Stimulated activated CD4-positive, alpha-beta T cell treated with anti-CD3 and anti-CD28 coated beads, Interleukin-1b, Interleukin-23, amount 100 ng/mL, for 24 hours (primary cell): ENCODE results near the gene MED9.
A peak's percentile ranks its signal among the peaks of the same experiment; 100 is the strongest.

ENCODE experiments used
- DNase-seq, 4 experiments: peaks; one replicate each; pipeline ENCODE4 v3.0.0-alpha.2; 2020; ENCODE audit warnings: low read depth in 4 of 4, low spot score in 1 of 4

MED9 gene

DNA sequence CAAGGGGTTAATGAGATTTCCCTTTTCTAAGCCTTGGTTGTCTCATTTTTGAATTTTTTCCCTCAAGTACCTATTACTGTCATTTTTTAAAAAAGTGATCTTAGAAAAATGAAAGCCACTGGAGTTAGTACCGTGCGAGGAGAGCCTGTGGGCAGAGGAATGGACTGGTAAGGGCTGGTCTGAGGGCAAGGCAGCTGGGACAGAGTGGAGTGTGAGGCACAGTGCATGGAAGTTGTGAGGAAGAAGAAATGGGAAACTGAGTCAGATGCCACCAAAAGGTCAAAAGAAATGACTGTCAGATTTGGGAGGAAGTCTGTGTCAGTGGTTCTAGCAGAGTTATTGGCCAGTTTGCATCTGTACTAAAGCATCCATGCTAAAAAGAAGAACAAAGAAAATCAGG, 11.2 kb downstream of the MED9 start:
- no peak for DNase-seq

DNA sequence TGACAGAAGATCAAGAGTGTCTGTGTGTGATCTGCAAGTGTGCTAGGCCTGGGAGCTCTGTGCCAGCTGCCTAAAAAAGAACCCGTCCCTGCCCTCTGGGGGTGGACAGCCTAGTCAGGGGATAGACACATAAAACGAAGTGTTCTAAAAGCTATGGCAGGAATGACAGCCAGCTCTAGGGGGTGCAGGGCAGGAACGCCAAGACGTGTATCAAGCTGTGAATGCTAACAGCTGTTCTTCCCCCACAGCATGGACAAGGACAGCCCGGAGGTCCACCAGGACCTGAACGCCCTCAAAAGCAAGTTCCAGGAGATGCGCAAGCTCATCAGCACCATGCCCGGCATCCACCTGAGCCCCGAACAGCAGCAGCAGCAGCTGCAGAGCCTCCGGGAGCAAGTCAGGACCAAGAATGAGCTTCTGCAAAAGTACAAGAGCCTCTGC, 14.3 kb downstream of the MED9 start:
- DNase-seq = no peak

- no peak for DNase-seq
Observed at GRCh38 chr17:17491546-17491988, 14.8 kb downstream of the MED9 start.

- DNase-seq = no peak
Observed at GRCh38 chr17:17492085-17492484, 15.3 kb downstream of the MED9 start.

DNA sequence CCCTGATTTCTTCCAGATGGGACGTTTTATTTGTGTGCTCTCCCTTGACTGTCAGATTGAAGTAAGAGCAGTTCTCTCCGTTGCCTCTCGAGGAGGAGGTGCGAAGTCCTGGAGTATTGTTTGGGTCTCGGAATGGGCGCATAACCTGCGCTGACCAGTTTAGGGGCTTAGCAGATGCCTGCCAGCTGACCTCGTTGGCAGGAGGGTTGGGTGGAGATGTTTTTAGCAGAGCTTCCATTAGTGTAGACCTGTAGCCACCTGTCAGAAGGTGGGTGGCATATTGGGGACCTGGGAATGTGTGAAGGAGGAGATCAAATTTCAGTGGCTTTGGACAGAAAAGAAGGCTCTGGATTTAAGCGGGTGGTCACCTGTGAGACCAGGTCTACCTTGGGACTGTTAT, 15.8 kb downstream of the MED9 start:
- no peak for DNase-seq

DNA sequence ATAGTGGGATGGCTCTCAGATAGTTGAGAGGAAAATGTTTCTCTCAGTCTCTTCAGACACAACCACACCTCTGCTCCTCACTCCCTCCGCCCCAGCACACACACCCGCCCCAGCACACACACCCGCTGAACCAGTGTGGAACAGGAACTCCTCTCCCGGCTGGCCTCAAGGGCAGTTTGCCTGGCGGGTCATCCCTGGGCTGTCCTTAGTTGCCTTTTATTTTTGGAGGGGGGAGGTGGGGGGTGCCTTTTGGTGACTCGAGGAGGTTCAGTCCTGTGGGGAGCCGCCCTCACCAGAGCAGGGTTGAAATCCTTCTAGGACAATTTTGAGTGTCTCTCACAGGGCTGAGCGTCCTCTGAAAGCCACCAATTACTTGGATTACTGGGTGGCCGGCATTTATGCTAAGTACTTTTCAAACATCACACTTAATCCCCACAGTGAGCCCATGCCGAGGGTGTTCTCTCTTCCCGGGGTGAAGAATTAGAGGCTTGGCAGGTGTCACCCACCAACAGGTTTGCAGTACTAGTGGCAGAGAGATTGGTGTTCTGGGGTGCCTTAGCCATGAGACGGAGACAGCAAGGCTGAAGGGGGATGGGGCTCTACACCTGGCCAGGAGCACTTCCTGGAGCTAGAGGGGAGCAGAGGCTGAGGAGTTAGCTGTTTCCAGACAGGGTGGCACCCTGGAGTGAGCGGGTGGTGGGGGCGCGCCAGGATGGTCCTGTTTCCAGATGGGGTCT, 16.6 kb downstream of the MED9 start:
- DNase-seq = no peak

GRCh38 chr17:17493986-17494466, 17.2 kb downstream of the MED9 start:
- DNase-seq = no peak

GRCh38 chr17:17494499-17494869, 17.7 kb downstream of the MED9 start:
- no peak for DNase-seq

DNA sequence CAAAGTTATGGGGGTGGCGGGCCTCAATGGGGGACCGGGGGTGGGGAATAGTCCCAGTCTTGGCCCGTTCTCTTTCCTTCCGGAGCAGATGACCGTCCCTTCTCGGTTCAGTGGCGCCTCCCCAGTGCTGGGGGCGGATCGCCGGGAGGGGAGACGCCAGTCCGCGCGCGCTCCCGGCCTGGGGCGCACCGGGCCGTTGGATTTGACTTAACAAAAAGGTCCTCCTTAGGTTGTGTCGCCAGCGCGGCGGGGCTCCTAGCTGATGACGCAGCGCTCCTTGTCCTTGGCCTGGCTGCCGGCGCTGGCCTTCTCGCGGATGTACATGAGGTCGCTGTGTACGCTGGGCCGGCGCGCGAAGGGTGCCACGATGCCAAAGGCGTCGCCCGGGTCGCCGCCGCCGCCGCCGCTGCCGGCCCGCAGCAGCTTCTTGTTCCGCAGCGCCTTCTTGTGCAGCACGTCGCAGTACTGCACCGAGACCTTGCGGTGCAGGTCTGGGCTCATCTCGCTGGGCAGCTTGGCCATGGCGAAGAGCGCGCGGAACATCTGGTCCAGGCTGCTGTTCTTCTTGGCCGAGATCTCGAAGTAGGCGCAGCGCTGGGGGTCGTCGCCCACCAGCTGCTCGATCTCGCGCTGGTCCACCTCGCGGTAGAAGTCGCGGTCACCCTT, 18.2 kb downstream of the MED9 start:
- no peak for DNase-seq

- DNase-seq = no peak
Observed at GRCh38 chr17:17495536-17496188, 18.9 kb downstream of the MED9 start.

- DNase-seq = peak; percentile 57 to 79 (median 62)
Observed at GRCh38 chr17:17496189-17497064, 19.6 kb downstream of the MED9 start, which contains the start of gene RASD1. TSS of gene RASD1 (minus strand) at chr17:17496395. CDS start at chr17:17496181, 214 bp downstream.

DNA sequence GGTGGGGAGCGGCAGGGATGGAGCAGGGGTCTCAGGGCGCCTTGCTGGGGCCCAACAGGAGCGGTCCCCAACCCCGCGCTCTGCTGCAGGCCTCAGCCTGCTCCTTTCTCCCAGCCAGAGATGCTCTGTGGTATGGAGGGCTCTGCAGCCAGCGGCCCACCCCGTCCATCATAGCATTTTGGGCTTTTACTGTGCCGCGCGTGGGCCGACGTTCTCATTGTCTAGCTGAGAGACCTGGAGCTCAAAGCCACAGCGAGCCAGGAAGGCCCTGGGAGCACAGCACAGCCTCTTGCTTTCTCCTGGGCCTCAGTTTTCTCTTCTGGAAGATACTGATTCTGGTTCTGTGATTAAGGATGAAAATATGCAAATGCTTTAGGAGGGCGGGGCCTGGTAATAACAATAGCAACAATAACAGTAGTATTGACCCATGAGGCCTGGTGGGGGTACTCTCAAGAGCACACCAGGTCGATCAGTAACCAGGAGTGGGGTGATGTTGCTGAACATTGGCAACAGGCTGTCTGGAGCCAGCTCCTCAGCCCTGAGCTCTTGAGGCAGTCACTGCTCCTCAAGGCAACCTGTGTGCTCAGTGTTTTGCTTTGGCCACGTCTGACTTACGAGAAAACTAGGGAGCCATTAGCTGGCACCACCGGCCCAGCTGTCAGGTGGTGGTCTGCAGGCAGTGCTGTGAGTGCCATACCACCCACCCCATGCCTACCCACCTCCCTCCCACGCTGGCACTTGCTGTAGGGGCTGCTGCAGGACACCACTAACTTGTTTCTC, 20.5 kb downstream of the MED9 start:
- no peak for DNase-seq

- DNase-seq = no peak
Observed at GRCh38 chr17:17497845-17498520, 21.2 kb downstream of the MED9 start.

DNA sequence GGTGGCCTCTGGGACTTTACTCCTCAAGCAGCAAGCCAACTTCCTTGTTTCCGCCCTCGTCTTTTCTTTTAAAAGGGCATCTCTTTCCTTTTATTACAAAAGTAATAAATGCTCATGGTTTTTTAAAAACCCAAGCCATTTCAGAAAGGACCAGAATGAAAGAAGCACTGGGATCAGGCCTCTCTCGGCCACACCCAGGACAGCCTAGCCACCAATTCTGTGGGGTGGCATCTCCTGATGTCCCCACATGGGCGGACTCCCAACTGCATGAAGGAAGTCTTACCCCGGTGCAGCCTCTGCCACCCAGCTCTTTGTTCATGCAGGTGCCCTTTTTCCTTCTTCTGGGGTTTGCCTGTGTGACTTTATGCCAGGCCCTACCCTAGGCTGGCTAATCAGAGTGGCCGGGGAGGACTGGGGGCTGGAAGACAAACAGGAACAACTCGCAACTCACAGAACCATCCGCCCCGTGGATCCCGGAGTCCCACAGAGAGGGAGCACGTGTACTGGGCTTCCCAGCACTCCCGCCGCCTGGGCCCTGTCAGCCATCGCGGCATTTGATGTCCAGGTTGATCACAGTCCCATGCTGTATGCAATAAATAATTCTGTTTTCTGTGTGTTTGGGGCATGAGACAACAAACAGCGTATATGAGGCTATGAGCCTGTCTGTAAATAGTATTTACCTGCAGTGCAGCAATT, 22.0 kb downstream of the MED9 start:
- DNase-seq = no peak

- no peak for DNase-seq
Observed at GRCh38 chr17:17499402-17500145, 22.8 kb downstream of the MED9 start.

DNA sequence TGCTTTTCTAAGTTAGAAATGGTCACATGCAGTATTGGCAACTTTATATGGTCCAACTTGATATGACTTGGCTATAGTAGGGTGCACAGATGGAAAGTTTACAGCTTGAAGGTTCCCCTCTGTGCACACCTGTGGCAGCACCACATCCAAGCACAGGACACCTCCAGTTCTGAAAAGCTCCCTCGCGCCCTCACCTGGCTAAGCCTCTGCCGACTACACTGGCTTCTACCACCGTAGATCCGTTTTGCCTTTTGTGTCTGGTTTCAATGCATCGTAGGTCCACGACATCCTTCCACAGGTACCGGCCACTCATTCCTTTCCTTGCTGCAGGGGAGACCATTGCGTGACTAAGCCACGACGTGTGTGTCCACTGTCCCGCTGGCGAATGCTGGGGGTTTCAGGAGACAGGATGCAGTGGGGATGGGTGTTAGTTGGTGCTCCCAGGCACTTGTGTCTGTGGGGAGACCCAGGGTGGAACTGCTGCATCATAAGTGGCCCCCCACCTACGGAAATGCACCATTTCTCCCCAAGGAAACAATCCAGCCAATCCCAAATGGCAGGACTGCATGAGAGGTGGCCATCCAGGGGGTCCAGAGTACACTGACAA, 24.3 kb downstream of the MED9 start:
- DNase-seq = no peak

DNA sequence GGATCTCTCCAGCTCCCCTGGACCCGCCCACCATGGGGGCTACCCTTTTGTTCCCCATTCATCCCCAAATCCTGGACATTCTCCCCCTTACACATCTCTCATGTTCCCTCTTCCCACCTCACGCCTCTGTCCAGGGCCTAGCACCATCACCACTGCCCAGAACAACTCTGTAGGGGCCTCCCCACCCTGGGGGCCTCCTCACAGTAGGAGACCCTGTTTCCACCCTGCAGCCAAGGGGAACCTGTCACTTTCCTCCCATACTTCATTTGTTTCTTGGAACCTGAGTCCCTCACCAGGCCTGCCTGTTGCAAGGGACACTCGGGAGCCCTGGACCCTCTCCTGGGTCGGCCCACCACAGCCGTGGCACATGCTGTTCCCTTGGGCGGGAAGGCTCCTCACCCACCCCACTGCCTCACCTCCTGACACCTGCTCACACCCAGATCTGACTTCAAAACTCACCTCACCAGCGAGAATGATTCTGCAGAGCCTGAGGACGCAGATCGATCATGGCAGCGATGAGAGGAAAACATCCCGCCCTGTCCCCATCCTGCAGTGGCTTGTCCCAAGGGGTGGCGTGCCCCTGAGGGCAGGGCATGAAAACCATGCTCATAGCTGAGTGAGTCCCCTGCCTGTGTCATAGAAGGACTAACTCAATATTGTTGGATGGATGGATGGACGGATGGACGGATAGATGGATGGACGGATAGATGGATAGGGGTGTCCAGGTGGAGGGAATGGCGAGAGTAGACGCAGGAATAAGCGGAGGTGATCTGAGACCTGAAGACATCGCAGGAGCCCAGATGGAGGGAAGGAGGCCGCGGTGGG, 26.2 kb downstream of the MED9 start:
- DNase-seq = no peak
